Muscle of back (tissue), 13 donors: ENCODE data around the gene CDK5. TPM values are rescaled to one million over a fixed set of nuclear protein-coding genes. Genes with fewer than 3 reads are reported as not detected.

Source experiments
- DNase-seq, 3 donors: peaks; one replicate each; pipeline versions ENCODE4 v3.0.0 to v3.0.0-alpha.2; 2013
- long read RNA-seq, 9 donors: transcript quantifications; one replicate each; lab custom pipeline, GENCODE V29; 2026
- polyA plus RNA-seq, 10 donors: library from polyadenylated mRNA; unstranded; fragments of 120-200 nt; gene quantifications; one replicate each; pipeline ENCODE4 v1.2.1, GENCODE V29; 2013; ENCODE audit not compliant: insufficient read length in 10 of 10

Gene CDK5
- polyA plus RNA-seq, result 10 to 100 TPM in 4 of 10 donors, 1 to 10 TPM in 6; 5.4 to 11.2 (median 9.4) TPM
- long read RNA-seq, donor 1, transcript CDK5-204 (12 exons, 1,758 nt), result major isoform, 5 of 5 reads
- long read RNA-seq, donor 1, partial matches to known transcripts, result 0 of 5 reads
- long read RNA-seq, donor 1, other reads (novel, unspliced or antisense), result 0 of 5 reads
- long read RNA-seq, donor 2, result 0 reads
- long read RNA-seq, donor 3, result 0 reads
- long read RNA-seq, donor 4, partial matches to known transcripts, result 0 of 1 reads
- long read RNA-seq, donor 4, other reads (novel, unspliced or antisense), result 0 of 1 reads
- long read RNA-seq, donor 5, partial matches to known transcripts, result 0 of 2 reads
- long read RNA-seq, donor 5, other reads (novel, unspliced or antisense), result 0 of 2 reads
- long read RNA-seq, donor 6, transcript CDK5-204 (12 exons, 1,758 nt), result major isoform, 8 of 9 reads
- long read RNA-seq, donor 6, partial matches to known transcripts, result 0 of 9 reads
- long read RNA-seq, donor 6, other reads (novel, unspliced or antisense), result 0 of 9 reads
- long read RNA-seq, donor 7, partial matches to known transcripts, result 0 of 3 reads
- long read RNA-seq, donor 7, other reads (novel, unspliced or antisense), result 0 of 3 reads
- long read RNA-seq, donor 8, partial matches to known transcripts, result 0 of 4 reads
- long read RNA-seq, donor 8, other reads (novel, unspliced or antisense), result 0 of 4 reads
- long read RNA-seq, donor 9, result 0 reads

GRCh38 chr7:151057506-151057988 lies at the start of gene CDK5:
CDK5 (minus strand) TSS chr7:151057897; CDS start chr7:151057848, 49 bp downstream.
- DNase-seq, result no peak

GRCh38 chr7:151104411-151105235 lies 46.9 kb upstream of the CDK5 start:
- DNase-seq, result peak in 1 of 3 donors; percentile 79

- DNase-seq, result no peak
Measured at GRCh38 chr7:151103973-151104372, 46.3 kb upstream of the CDK5 start.

- no peak for DNase-seq
Measured at GRCh38 chr7:151102991-151103390, 45.3 kb upstream of the CDK5 start.

- no peak for DNase-seq
Measured at GRCh38 chr7:151101621-151102396, 44.1 kb upstream of the CDK5 start.

GRCh38 chr7:151100921-151101320 lies 43.2 kb upstream of the CDK5 start:
- no peak for DNase-seq

- no peak for DNase-seq
Measured at GRCh38 chr7:151099486-151100211, 42.0 kb upstream of the CDK5 start.

GRCh38 chr7:151095828-151096475 lies 38.3 kb upstream of the CDK5 start:
- DNase-seq, result no peak

- no peak for DNase-seq
Measured at GRCh38 chr7:151095123-151095797, 37.6 kb upstream of the CDK5 start.

GRCh38 chr7:151094675-151095074 lies 37.0 kb upstream of the CDK5 start:
- no peak for DNase-seq

GRCh38 chr7:151093748-151094147 lies 36.1 kb upstream of the CDK5 start:
- no peak for DNase-seq

GRCh38 chr7:151091988-151092387 lies 34.3 kb upstream of the CDK5 start:
- DNase-seq, result no peak

- DNase-seq, result no peak
Measured at GRCh38 chr7:151091431-151091830, 33.7 kb upstream of the CDK5 start.

GRCh38 chr7:151091003-151091402 lies 33.3 kb upstream of the CDK5 start:
- DNase-seq, result no peak

GRCh38 chr7:151089893-151090730 lies 32.4 kb upstream of the CDK5 start:
- no peak for DNase-seq

- DNase-seq, result peak in 2 of 3 donors; percentile 56 to 81
Measured at GRCh38 chr7:151088856-151089699, 31.4 kb upstream of the CDK5 start.
